ENCODE measurements around the gene DGKI.

The DGKI gene

GRCh38 chr7:137848095-137848494 lies 1.3 kb upstream of the DGKI start:
- no peak for DNase-seq (ENCODE audit: low read depth)
- H3K4me3 ChIP-seq (ENCODE audit: low read depth, low read length) = no peak overlapping the region
- no peak for TF ChIP-seq CTCF (IDR thresholded peaks at IDR 0.05; ENCODE audit: control insufficient read depth, extremely low read depth, insufficient read depth)

GRCh38 chr7:137847568-137848050 lies 835 bp upstream of the DGKI start:
- H3K4me3 ChIP-seq (ENCODE audit: low read depth, low read length) = no peak overlapping the region
- no peak for TF ChIP-seq CTCF (IDR thresholded peaks at IDR 0.05; ENCODE audit: control insufficient read depth, extremely low read depth, insufficient read depth)
- no peak for DNase-seq (ENCODE audit: low read depth)

GRCh38 chr7:137846549-137846826 lies 286 bp downstream of the DGKI start:
- TF ChIP-seq CTCF (IDR thresholded peaks at IDR 0.05; ENCODE audit: control insufficient read depth, extremely low read depth, insufficient read depth) = no peak
- DNase-seq (ENCODE audit: low read depth) = no peak
- no peak overlapping the region for H3K4me3 ChIP-seq (ENCODE audit: low read depth, low read length)

GRCh38 chr7:137844677-137845425 lies 1.9 kb downstream of the DGKI start:
- no peak for TF ChIP-seq CTCF (IDR thresholded peaks at IDR 0.05; ENCODE audit: control insufficient read depth, extremely low read depth, insufficient read depth)
- no peak for DNase-seq (ENCODE audit: low read depth)
- no peak overlapping the region for H3K4me3 ChIP-seq (ENCODE audit: low read depth, low read length)

- no peak for TF ChIP-seq CTCF (IDR thresholded peaks at IDR 0.05; ENCODE audit: control insufficient read depth, extremely low read depth, insufficient read depth)
- no peak for DNase-seq (ENCODE audit: low read depth)
- no peak overlapping the region for H3K4me3 ChIP-seq (ENCODE audit: low read depth, low read length)
Measured at GRCh38 chr7:137839903-137840779, 6.6 kb downstream of the DGKI start.

GRCh38 chr7:137838706-137839315 lies 8.0 kb downstream of the DGKI start:
- DNase-seq (ENCODE audit: low read depth) = no peak
- no peak for TF ChIP-seq CTCF (IDR thresholded peaks at IDR 0.05; ENCODE audit: control insufficient read depth, extremely low read depth, insufficient read depth)
- H3K4me3 ChIP-seq (ENCODE audit: low read depth, low read length) = no peak overlapping the region
